Osteoblast (primary cell): ENCODE measurements around the gene OR8K1. TPM values are rescaled to one million over a fixed set of nuclear protein-coding genes. Genes with fewer than 3 reads are reported as not detected.

Source experiments
- DNase-seq: peaks from one replicate; pipeline ENCODE4 v3.0.0; 2011; ENCODE audit warnings: low spot score, mixed read lengths; ENCODE audit not compliant: insufficient read length; ENCODE audit errors: missing footprints
- H2AFZ ChIP-seq: 2 replicates; pipeline ENCODE4 v1.6.0; 2011; ENCODE audit warnings: mild to moderate bottlenecking, low read length
- H3K27ac ChIP-seq: 2 replicates; pipeline ENCODE4 v1.5.1; 2011; ENCODE audit warnings: mild to moderate bottlenecking, low read depth, low read length, moderate library complexity
- H3K27me3 ChIP-seq: 2 replicates; pipeline ENCODE4 v1.6.0; 2012; ENCODE audit warnings: mild to moderate bottlenecking, control low read depth, inconsistent platforms, low read length, moderate library complexity; ENCODE audit not compliant: insufficient read depth
- H3K36me3 ChIP-seq: 2 replicates; pipeline ENCODE4 v1.5.1; 2011; ENCODE audit warnings: mild to moderate bottlenecking, low read length, control low read depth, moderate library complexity; ENCODE audit not compliant: insufficient read depth
- H3K4me1 ChIP-seq: 2 replicates; pipeline ENCODE4 v1.5.1; 2011; ENCODE audit warnings: mild to moderate bottlenecking, low read length, control low read depth, moderate library complexity; ENCODE audit not compliant: insufficient read depth
- H3K4me2 ChIP-seq: 2 replicates; pipeline ENCODE4 v1.6.0; 2011; ENCODE audit warnings: mild to moderate bottlenecking, low read length; ENCODE audit not compliant: insufficient read depth
- H3K4me3 ChIP-seq: fragments of 200-600 bp; sonication (generic); 3 replicates; pipeline ENCODE4 v1.5.1; 2012; ENCODE audit warnings: mild to moderate bottlenecking, low read length, inconsistent platforms; ENCODE audit not compliant: insufficient read depth
- H3K79me2 ChIP-seq: 2 replicates; pipeline ENCODE4 v1.6.0; 2012; ENCODE audit warnings: mild to moderate bottlenecking, low read length, control low read depth, inconsistent platforms; ENCODE audit not compliant: insufficient read depth
- H3K9me3 ChIP-seq: 2 replicates; pipeline ENCODE4 v1.5.1; 2011; ENCODE audit warnings: low read depth, low read length, control low read depth
- H4K20me1 ChIP-seq: 2 replicates; pipeline ENCODE4 v1.6.0; 2012; ENCODE audit warnings: mild to moderate bottlenecking, low read length, control low read depth; ENCODE audit not compliant: insufficient read depth
- CTCF ChIP-seq: IDR thresholded peaks from 2 replicates; pipeline ENCODE4 v1.5.1; 2011; ENCODE audit warnings: mild to moderate bottlenecking, low read depth, low read length, moderate library complexity; ENCODE audit errors: extremely low read depth
- total RNA-seq: library from RNA; depleted of rRNA; stranded (reverse); fragments of >200 nt; gene quantifications from 2 replicates; pipeline ENCODE4 v1.2.3, GENCODE V29; 2012

Gene OR8K1
- total RNA-seq, 1 donor = not detected

DNA sequence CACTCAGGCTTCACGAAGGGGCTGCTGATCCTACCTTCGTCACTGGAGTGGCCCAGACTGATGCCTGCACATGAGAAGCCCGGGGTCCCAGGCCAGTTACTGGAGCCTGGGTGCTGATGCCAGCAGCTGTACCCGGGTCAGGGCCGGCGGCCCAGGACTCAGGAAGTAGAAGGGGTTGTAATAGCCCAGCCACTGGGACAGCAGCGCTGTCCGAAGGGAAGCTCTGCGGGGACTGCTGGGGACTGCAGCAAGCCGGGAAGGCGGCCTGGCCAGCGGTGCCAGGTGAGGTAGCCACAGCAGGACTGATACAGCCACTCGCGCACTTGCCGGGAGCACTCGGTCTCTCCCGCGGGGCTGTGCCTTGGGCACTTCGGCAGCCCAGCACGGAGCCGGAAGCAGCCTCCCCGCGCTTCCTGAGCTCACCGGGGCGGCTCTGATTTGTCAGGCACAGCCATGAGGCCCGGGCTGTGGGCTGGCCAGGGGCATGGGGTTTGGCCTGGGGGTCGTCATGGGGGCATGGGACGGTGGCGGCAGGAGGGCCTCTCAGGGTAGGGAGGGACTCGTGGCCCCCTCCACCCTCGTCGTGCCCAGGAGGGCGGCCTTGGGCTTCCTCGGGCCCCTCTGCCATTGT is 13.9 kb upstream of the OR8K1 start:
- Histone ChIP-seq H3K4me2 (no peak overlapping the region), H2AFZ (no peak overlapping the region)

GRCh38 chr11:56333156-56333555 is 12.7 kb upstream of the OR8K1 start:
- H3K36me3 ChIP-seq = no peaks in the 10 kb centered on the region
- DNase-seq = no peak
- no peaks in the 10 kb centered on the region for H3K27me3 ChIP-seq
- H2AFZ ChIP-seq = no peak overlapping the region
- TF ChIP-seq CTCF = no peak
- no peaks in the 10 kb centered on the region for H3K4me1 ChIP-seq
- H3K79me2 ChIP-seq = no peaks in the 10 kb centered on the region
- H3K27ac ChIP-seq = no peak overlapping the region
- no peaks in the 10 kb centered on the region for H4K20me1 ChIP-seq
- H3K4me2 ChIP-seq = no peak overlapping the region
- H3K4me3 ChIP-seq = no peak overlapping the region
- no peaks in the 10 kb centered on the region for H3K9me3 ChIP-seq

More for the DNA sequence above, 13.9 kb upstream of the OR8K1 start:
- H4K20me1 ChIP-seq = no peaks in the 10 kb centered on the region
- H3K9me3 ChIP-seq = no peaks in the 10 kb centered on the region
- peak; percentile 54 for DNase-seq
- H3K27ac ChIP-seq = no peak overlapping the region
- H3K36me3 ChIP-seq = no peaks in the 10 kb centered on the region
- no peaks in the 10 kb centered on the region for H3K79me2 ChIP-seq
- TF ChIP-seq CTCF = no peak
- no peak overlapping the region for H3K4me3 ChIP-seq
- no peaks in the 10 kb centered on the region for H3K27me3 ChIP-seq
- no peaks in the 10 kb centered on the region for H3K4me1 ChIP-seq

DNA sequence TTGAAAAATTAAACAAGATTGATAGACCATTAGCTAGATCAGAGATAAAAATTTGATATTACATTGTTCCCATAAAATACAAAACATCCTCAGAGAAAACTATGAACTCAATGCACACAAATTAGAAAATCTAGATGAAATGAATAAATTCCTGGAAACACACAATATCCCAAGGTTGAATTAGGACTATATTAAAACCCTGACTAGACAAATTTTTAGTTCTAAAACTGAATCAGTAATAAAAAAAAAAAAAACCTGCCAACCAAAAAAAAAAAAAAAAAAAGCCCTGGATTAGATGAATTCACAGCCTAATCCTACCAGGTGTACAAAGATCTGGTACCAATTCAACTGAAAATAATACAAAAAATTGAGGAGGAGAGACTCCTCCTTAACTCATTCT is 5.5 kb upstream of the OR8K1 start:
- H3K4me3 ChIP-seq = no peak overlapping the region
- H3K27ac ChIP-seq = no peak overlapping the region
- no peaks in the 10 kb centered on the region for H3K27me3 ChIP-seq
- DNase-seq = no peak
- no peak overlapping the region for H3K4me2 ChIP-seq
- H3K36me3 ChIP-seq = no peaks in the 10 kb centered on the region
- H2AFZ ChIP-seq = no peak overlapping the region
- no peaks in the 10 kb centered on the region for H3K79me2 ChIP-seq
- peaks cover 7% of the 10 kb centered on the region for H3K9me3 ChIP-seq
- no peaks in the 10 kb centered on the region for H4K20me1 ChIP-seq
- TF ChIP-seq CTCF = no peak
- H3K4me1 ChIP-seq = no peaks in the 10 kb centered on the region

- H2AFZ ChIP-seq = no peak within 1 kb of the TSS
- H3K9me3 ChIP-seq = no peaks in the 10 kb centered on the region
- no peaks in the 10 kb centered on the region for H3K36me3 ChIP-seq
- H3K4me2 ChIP-seq = no peak within 1 kb of the TSS
- no peak for DNase-seq
- H3K27ac ChIP-seq = no peak within 1 kb of the TSS
- no peaks in the 10 kb centered on the region for H3K4me1 ChIP-seq
- no peak within 1 kb of the TSS for H3K4me3 ChIP-seq
- H4K20me1 ChIP-seq = no peaks in the 10 kb centered on the region
- H3K79me2 ChIP-seq = no peaks in the 10 kb centered on the region
- TF ChIP-seq CTCF = no peak
- no peaks in the 10 kb centered on the region for H3K27me3 ChIP-seq
Observed at GRCh38 chr11:56353991-56354390, 8.2 kb downstream of the OR8K1 start, which contains the start of gene OR8J1. TSS of gene OR8J1 (plus strand) at chr11:56354291. CDS start at chr11:56360247, 5,956 bp downstream.
